GM18502 (cell line): Measurements from ENCODE around the gene SAMM50.

Experiments used
- ATAC-seq: cut with Tn5 transposase; IDR thresholded peaks from one replicate; pipeline ENCODE4 v1.9.1; 2021; ENCODE audit warnings: mild to moderate bottlenecking; ENCODE audit not compliant: unreplicated experiment, poor library complexity

The SAMM50 gene

DNA sequence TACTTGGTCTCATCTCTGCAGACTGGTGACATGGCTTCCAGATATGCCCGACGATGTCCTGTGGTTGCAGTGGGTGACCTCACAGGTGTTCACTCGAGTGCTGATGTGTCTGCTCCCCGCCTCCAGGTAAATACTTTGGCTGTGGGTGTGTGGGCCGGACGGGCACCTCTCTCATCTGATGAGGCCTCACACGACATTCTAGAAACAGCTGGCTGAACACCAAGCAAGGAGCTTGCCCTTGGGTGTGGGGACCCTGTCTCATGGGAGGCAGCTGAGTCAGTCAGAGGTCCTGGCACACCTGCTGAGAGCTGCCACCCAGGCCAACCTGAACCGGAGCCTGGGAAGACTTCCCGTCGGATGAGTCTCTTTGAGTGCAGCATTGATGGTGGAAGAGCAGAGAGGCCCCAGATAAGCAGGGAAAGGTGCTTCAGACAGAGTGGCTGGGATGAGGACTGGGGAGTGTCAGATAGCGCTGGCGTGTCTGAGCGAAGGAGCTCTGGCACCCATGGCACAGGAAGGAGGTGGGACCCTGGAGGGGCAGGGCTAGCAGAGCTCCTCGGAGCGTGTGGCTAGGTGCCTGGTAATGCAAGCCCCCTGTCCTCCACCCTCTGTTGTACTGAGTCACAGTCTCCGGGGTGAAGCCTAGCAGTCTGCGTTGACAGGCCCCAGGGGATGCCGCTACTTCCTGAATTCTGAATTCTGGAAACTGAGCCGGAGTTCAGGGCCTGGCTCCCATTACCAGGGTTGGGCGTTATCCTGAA is 10.4 kb upstream of the SAMM50 start:
- no peak for ATAC-seq

DNA sequence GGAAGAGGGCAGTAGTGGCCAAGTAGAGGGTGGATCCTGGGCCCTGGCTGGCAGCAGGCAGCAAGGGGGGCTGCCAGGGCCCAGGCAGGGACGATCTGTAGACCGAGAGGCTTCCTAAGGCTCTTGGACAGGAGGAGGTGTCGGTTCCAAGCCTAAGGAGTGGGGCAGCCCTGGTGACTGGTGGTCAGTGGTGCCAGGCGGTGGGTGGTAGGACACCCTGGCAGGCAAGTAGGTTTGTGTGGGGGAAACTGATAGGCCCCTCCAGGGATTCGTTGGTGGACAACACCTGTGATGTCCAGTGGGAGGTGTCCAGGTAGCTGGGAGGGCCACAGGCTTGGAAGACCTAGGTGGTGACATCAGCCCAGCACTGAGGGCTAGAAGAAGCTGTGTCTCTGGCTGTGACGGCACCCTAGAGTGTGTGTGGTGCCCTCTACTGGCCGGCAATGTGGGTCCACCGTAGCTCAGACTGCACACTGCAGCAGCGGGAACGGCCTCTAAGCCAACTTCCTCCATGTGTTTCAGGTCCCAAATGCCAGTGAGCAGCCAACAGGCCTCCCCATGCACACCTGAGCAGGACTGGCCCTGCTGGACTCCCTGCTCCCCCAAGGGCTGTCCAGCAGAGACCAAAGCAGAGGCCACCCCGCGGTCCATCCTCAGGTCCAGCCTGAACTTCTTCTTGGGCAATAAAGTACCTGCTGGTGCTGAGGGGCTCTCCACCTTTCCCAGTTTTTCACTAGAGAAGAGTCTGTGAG is 9.4 kb upstream of the SAMM50 start:
- no peak for ATAC-seq

DNA sequence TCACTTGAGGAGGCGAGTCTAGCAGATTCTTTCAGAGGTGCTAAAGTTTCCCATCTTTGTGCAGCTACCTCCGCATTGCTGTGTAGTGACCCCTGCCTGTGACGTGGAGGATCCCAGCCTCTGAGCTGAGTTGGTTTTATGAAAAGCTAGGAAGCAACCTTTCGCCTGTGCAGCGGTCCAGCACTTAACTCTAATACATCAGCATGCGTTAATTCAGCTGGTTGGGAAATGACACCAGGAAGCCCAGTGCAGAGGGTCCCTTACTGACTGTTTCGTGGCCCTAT is 8.9 kb upstream of the SAMM50 start:
- ATAC-seq: no peak

DNA sequence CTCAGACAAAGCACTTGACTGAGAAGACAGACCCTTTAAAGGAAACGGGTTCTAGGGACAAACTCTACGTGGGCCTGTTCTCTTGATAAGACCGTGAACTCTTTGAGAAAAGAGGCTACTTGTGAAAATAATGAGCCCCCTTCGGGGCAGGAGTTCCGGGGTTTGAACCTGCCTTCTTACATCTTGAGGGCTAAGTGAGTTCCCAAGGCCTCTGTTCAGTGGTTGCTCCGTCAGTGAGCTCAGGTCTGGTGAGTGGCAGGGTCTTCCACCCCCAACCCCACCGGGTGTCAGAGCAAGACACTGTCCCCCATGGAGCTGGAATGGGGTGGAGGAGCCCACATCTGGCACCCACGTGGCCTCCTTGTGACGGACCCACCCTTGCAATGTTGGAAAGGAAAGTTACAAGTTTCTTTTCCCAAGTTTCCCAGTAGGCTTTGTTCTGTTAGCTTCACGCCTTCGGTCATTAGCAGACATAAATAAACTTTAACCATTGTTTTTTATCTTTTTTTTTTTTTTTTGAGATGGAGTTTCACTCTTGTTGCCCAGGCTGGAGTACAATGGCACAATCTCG is 6.3 kb upstream of the SAMM50 start:
- no peak for ATAC-seq

DNA sequence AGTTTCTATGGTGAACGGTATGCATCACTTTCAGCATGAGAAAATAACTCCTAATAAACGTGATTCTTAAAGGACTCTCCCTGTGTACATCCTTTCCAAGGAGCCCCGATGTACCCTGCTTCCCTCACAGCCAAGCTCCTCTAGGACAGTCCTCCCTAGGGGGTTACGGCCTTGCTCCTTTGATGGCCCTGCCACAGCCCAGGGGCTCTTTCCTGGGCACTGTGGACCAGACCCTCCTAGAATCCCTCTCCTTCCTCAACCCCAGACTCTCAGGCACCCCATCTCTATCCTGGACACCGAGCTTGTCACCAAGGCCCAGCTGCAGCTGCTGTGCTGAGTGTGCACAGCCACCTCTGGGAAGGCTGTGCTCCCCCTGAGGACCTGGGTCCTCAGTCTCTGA is 3.9 kb upstream of the SAMM50 start:
- no peak for ATAC-seq

DNA sequence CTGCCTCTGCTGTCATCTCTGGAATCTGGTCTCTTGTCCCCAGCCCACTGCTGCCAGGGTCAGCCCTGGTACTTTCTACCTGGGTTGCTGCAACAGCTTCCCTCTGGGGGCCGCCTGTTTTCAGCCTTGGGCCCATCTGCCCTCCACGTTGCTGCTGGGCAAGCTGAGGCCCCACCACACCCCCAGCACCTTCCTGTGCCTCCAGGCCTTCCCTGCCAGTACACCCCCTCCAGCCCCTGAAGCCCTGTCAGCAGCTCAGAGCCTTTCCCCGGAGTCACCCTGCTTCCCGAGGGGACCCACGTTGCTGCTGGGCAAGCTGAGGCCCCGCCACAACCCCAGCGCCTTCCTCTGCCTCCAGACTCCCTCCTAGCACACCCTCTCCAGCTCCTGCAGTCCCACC is 3.3 kb upstream of the SAMM50 start:
- no peak for ATAC-seq

DNA sequence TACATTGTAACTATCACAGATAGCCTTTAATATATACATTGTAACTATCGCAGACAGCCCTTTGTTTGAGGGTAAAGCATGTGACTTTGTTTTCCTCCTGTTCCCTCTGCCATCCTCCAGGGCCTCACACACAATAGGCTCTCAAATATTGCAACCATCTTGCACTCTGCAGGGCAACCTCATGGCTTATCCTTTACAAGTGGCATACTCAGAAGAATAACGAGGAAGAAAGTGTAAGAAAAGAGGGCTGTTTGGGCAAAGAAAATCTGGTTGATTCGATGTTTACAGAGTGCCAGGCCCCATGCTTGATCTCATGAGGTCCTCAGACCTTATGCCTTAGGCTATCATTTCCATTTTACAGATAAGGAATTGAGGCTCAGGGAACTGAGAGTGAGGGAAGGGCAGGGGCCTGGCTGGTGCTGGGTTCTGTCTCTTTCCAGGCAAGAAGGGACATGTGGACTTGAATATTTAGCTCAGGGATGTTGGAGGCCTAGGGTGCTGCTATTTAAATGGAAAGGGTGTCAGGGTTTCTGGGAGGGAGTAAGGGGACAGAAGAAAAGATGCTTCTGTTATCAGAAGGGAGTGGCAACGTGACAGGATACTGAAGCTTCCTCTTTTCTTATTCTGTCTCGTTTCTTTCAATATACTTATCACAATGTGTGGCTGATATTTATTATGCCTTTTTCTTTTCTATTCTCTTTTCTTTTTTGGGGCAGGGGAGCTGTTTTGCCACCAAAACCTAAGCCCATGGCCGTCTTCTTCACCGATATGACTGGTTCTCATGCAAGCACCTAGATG is 1.1 kb upstream of the SAMM50 start:
- no peak for ATAC-seq

GRCh38 chr22:43955883-43956782 is 891 bp downstream of the SAMM50 start:
- peak; percentile 32 for ATAC-seq

DNA sequence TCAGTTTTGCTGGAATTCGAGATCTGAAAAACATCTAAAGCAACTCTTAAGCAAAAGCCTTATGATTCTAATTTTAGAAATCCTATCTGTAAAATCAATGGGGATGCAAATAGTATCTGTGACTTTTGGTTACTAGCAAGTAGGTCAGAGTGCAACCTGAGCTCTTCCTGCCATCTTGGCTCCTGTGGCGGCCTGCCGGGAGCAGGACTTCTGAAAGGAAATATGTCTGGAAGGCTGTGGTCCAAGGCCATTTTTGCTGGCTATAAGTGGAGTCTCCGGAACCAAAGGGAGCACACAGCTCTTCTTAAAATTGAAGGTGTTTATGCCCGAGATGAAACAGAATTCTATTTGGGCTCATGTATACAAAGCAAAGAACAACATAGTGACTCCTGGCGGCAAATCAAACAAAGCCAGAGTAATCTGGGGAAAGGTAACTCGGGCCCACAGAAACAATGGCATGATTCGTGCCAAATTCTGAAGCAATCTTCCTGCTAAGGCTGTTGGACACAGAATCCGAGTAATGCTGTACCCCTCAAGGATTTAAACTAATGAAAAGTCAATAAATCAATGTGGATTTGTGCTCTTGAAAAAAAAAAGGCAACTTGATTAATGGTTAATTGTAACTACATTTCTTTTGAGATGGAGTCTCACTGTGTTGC is 1.7 kb downstream of the SAMM50 start:
- ATAC-seq: no peak

GRCh38 chr22:43957871-43958270 is 2.6 kb downstream of the SAMM50 start:
- ATAC-seq: no peak

- ATAC-seq: no peak
Observed at GRCh38 chr22:43964314-43964857, 9.1 kb downstream of the SAMM50 start.

DNA sequence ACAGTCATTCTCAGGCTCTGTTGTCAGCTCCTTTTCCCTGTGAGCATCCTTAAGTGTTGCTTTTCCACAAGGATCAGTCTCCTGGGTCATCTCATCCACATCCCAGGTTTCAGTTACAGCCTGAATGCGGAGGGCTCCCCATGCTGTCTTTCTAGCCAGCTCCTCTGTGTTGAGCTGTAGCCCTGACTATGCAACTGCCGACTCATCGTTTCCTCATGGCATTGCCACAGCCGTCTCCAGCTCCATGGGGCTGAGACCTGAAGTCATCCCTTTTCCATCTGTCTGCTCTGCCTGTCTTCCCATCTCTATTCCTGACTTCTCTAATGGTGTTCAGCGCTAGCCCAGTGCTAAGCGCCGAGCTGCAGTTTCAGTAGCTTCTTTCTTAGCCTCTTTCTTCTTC is 11.8 kb downstream of the SAMM50 start:
- no peak for ATAC-seq

- ATAC-seq: no peak
Observed at GRCh38 chr22:43968614-43969013, 13.4 kb downstream of the SAMM50 start.

GRCh38 chr22:43969021-43969878 is 14.0 kb downstream of the SAMM50 start:
- ATAC-seq: no peak

DNA sequence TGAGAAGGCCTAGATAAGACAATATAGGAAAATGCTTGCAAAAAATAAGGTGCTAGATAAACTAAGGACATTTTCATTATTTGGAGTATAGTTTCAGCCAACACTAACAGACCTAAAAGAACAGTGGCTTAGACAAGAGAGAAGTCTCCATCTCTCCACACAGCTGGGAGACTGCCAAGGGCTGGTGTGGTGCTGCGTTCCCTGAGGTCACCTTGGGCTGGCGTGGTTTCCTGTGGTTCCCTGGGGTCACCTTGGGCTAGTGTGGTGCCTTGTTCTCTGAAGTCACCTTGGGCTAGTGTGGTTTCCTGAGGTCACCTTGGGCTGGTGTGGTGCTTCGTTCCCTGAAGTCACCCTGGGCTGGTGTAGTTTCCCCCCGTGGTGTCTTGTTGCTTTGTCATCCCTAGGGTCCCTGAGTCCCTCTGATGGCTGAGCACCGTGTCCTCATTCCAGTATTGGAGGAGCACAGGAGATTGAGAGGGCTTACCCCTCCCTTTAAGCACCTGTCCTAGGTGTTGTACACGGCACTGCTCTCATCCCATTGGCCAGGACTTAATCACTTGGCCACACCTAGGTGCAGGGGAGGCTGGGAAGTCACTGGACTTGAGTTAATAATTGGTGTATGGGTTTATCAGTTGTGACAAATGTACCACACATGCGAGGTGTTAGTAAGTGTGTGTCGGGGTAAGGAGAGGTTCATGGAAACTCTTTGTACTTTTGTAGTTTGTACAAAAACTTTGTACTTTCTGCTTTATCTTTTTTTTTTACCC is 14.9 kb downstream of the SAMM50 start:
- ATAC-seq: no peak

DNA sequence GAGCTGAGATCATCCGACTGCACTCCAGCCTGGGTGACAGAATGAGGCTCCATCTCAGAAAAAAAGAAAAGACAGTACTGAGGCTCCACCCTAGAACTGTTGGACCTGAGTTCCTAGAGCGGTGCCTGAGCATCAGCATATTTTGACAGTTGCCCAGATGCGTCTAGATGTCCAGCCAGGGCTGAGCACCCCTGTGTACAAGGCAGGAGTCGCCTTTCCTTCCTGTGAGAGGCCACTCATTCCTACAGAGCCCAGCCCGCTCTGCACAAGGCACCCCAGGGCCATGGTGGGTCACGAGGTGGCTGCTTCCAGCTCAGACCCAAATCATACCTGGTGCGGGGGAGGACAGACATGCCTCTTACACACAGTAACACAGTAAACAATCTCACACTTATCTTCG is 15.9 kb downstream of the SAMM50 start:
- no peak for ATAC-seq

DNA sequence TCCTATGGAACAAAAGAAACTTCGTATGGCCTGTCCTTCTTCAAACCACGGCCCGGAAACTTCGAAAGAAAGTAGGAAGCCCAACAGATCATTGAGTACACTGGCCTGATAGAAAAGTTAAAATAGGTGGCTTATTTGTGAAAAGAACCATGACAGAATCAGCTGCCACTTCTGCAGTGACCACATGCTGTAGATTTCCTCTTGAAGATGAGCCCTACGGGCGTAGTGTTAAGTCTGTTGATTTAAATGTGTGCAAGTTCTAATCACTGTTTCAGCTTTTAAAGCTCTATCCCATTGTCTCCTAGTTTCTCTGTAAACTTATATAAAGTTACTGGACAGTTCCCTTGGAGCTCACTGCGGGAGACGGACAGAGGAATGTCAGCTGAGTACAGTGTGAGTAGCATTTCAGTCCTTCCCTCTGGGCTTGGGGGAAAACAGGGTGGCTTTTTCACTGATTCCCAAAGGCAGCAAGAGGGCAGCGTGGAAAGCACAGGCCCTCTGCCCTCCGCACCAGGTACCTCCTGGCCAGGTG is 17.8 kb downstream of the SAMM50 start:
- no peak for ATAC-seq
